Measurements from ENCODE around the gene LTA. TPM values are rescaled to one million over a fixed set of nuclear protein-coding genes. Genes with fewer than 3 reads are reported as not detected.

The LTA gene
- total and polyA plus RNA-seq, 3 donors from 2014 or later: 1.3 to 2.6 (median 2.0) TPM

GRCh38 chr6:31528821-31529328, 43.2 kb upstream of the LTA start, which contains the start of gene MCCD1:
TSS of gene MCCD1 (plus strand) at chr6:31528962. CDS start at chr6:31529015, 53 bp downstream.
- H3K4me1 ChIP-seq: no peaks in the 10 kb centered on the region
- H3K36me3 ChIP-seq (ENCODE audit: low read depth, missing control alignments): no peaks in the 10 kb centered on the region
- H3K4me3 ChIP-seq: no peak within 1 kb of the TSS
- WGBS, 2 donors: 17 to 59% methylated on average over 1 to 7 of the region's 7 CpGs
- DNase-seq: no peak
- H3K9me3 ChIP-seq: no peaks in the 10 kb centered on the region
- H3K27ac ChIP-seq: no peak within 1 kb of the TSS
- intact Hi-C loops (cut with DNase I; ENCODE audit: low total_unique reads): no loop called here
- no peaks in the 10 kb centered on the region for H3K27me3 ChIP-seq
- TF ChIP-seq, protein P1, sequence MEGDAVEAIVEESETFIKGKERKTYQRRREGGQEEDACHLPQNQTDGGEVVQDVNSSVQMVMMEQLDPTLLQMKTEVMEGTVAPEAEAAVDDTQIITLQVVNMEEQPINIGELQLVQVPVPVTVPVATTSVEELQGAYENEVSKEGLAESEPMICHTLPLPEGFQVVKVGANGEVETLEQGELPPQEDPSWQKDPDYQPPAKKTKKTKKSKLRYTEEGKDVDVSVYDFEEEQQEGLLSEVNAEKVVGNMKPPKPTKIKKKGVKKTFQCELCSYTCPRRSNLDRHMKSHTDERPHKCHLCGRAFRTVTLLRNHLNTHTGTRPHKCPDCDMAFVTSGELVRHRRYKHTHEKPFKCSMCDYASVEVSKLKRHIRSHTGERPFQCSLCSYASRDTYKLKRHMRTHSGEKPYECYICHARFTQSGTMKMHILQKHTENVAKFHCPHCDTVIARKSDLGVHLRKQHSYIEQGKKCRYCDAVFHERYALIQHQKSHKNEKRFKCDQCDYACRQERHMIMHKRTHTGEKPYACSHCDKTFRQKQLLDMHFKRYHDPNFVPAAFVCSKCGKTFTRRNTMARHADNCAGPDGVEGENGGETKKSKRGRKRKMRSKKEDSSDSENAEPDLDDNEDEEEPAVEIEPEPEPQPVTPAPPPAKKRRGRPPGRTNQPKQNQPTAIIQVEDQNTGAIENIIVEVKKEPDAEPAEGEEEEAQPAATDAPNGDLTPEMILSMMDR (IDR thresholded peaks at IDR 0.05): no peak

DNA sequence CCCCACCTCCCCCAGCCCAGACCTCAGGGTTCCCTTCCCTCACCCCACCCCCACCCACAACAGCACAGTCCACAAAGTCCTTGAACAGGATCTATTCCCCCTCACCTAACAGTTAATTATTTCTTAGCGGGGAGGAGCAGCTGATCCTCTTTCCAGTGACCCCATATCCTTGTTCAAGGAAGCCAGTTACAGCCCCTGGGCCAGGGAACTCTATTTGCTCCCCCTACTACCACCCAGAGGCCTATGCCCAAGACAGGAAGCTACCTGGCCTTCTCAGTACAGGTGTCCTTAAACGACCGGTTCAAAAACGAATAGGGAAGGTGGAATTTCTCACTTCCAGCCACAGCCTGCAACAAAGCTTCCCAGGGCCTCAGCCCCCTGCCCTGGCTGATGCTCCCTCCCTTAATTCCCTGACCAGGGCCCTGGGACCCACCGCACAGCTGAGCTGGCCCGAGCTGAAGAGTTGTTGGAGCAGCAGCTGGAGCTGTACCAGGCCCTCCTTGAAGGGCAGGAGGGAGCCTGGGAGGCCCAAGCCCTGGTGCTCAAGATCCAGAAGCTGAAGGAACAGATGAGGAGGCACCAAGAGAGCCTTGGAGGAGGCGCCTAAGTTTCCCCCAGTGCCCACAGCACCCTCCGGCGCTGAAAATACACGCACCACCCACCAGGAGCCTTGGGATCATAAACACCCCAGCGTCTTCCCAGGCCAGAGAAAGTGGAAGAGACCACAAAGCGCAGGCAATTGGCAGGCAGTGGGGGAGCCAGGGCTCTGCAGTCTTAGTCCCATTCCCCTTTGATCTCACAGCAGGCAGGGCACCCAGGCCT, 42.5 kb upstream of the LTA start:
- Histone ChIP-seq H3K9me3 (no peaks in the 10 kb centered on the region), H3K4me1 (no peaks in the 10 kb centered on the region), H3K27me3 (no peaks in the 10 kb centered on the region), H3K27ac (no peak overlapping the region), H3K36me3 (ENCODE audit: low read depth, missing control alignments) (no peaks in the 10 kb centered on the region), H3K4me3 (no peak overlapping the region)
- DNase-seq: no peak
- intact Hi-C loops (cut with DNase I; ENCODE audit: low total_unique reads): no loop called here
- TF ChIP-seq, protein P1 (IDR thresholded peaks at IDR 0.05): no peak
- TF ChIP-seq POLR2A (IDR thresholded peaks at IDR 0.05): no peak
- WGBS, 2 donors: 46 to 60% methylated on average over 10 to 12 of the region's 12 CpGs

DNA sequence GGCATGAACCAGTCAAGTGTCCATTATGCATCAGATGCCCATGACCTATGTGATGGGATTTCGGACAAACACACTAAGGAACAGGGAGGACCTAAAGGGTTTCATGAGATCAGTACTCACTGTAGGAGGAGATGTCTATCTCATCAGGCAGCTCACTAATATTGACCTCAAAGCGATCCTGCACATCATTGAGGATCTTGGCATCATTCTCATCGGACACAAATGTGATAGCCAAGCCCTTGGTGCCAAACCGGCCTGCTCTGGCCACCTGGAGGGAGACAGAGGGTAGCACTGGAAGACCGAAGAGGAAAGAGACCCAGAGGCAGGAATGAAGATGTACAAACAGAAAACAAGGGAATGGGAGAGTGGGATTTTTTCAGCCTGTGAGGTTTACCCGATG, 41.4 kb upstream of the LTA start:
- Histone ChIP-seq H3K4me1 (no peaks in the 10 kb centered on the region), H3K4me3 (no peak overlapping the region), H3K27ac (no peak overlapping the region), H3K36me3 (ENCODE audit: low read depth, missing control alignments) (no peaks in the 10 kb centered on the region), H3K27me3 (no peaks in the 10 kb centered on the region), H3K9me3 (no peaks in the 10 kb centered on the region)
- DNase-seq: no peak
- intact Hi-C loops (cut with DNase I; ENCODE audit: low total_unique reads): no loop called here
- WGBS, 2 donors: 76 to 78% methylated on average over 5 of the region's 6 CpGs
- TF ChIP-seq, protein P1 (IDR thresholded peaks at IDR 0.05): no peak
- no peak for TF ChIP-seq POLR2A (IDR thresholded peaks at IDR 0.05)

DNA sequence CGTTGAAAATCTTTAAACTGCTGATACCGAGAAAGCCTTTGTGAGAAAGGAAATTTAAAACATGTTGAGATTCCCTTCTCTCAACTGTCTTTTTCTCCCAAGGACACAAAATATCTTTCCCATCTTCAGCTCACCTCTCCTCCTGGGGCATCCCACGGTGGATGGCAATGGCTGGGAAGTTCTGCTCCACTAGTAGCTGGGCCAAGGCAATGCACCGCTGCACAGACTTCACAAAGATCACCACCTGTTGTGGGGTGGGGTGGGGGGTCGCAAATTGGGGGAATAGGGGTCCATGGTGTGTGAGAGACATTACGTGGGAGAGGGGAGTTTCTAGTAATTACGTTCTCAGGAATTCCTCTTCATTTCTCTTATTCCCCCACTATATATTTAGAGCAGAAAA, 40.9 kb upstream of the LTA start:
- H3K27me3 ChIP-seq: no peaks in the 10 kb centered on the region
- 83 to 85% methylated on average over 7 of the region's 7 CpGs for WGBS, 2 donors
- DNase-seq: no peak
- no peaks in the 10 kb centered on the region for H3K4me1 ChIP-seq
- no peak overlapping the region for H3K4me3 ChIP-seq
- H3K36me3 ChIP-seq (ENCODE audit: low read depth, missing control alignments): no peaks in the 10 kb centered on the region
- H3K27ac ChIP-seq: no peak overlapping the region
- intact Hi-C loops (cut with DNase I; ENCODE audit: low total_unique reads): no loop called here
- no peak for TF ChIP-seq POLR2A (IDR thresholded peaks at IDR 0.05)
- TF ChIP-seq, protein P1 (IDR thresholded peaks at IDR 0.05): no peak
- H3K9me3 ChIP-seq: no peaks in the 10 kb centered on the region
